ENCODE results near the gene NEURL1.

GRCh38 chr10:103592186-103593021 lies 98.9 kb downstream of the NEURL1 start:
- TF ChIP-seq, protein P1, sequence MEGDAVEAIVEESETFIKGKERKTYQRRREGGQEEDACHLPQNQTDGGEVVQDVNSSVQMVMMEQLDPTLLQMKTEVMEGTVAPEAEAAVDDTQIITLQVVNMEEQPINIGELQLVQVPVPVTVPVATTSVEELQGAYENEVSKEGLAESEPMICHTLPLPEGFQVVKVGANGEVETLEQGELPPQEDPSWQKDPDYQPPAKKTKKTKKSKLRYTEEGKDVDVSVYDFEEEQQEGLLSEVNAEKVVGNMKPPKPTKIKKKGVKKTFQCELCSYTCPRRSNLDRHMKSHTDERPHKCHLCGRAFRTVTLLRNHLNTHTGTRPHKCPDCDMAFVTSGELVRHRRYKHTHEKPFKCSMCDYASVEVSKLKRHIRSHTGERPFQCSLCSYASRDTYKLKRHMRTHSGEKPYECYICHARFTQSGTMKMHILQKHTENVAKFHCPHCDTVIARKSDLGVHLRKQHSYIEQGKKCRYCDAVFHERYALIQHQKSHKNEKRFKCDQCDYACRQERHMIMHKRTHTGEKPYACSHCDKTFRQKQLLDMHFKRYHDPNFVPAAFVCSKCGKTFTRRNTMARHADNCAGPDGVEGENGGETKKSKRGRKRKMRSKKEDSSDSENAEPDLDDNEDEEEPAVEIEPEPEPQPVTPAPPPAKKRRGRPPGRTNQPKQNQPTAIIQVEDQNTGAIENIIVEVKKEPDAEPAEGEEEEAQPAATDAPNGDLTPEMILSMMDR (IDR thresholded peaks at IDR 0.05): peak; percentile 19 to 47 (median 38)
- no peak for TF ChIP-seq POLR2A (IDR thresholded peaks at IDR 0.05)
